Heart right ventricle (tissue), 16 donors: ENCODE measurements around the gene CACNA2D1. TPM values are rescaled to one million over a fixed set of nuclear protein-coding genes. Genes with fewer than 3 reads are reported as not detected.

Experiments used
- ATAC-seq, 8 donors: fragments of 200-7000 bp; cut with Tn5 transposase; one replicate each; pipeline ENCODE4 v1.9.1; 2020; ENCODE audit warnings: mild to moderate bottlenecking in 8 of 8, moderate library complexity in 8 of 8, moderate number of reproducible peaks in 1 of 8
- DNase-seq, 2 donors: peaks; one replicate each; pipeline ENCODE4 v3.0.0-alpha.2; 2020
- H3K27ac ChIP-seq, 10 donors: fragments of 200-600 bp; sonication (generic) in 2 of 10; one replicate each; pipeline versions ENCODE4 v1.5.0 to v1.8.0; 2020 to 2022; ENCODE audit warnings: mild to moderate bottlenecking in 3 of 10
- H3K27me3 ChIP-seq, 7 donors: fragments of 200-600 bp; one replicate each; pipeline ENCODE4 v1.8.0; 2021 to 2022; ENCODE audit warnings: mild to moderate bottlenecking in 2 of 7
- H3K36me3 ChIP-seq, 9 donors: fragments of 200-600 bp; sonication (generic) in 1 of 9; one replicate each; pipeline versions ENCODE4 v1.5.0 to v1.8.0; 2020 to 2022; ENCODE audit warnings: mild to moderate bottlenecking in 2 of 9
- H3K4me1 ChIP-seq, 9 donors: fragments of 200-600 bp; sonication (generic) in 1 of 9; one replicate each; pipeline versions ENCODE4 v1.5.0 to v1.8.0; 2020 to 2022; ENCODE audit warnings: mild to moderate bottlenecking in 4 of 9
- H3K4me3 ChIP-seq, 10 donors: fragments of 200-600 bp; sonication (generic) in 2 of 10; one replicate each; pipeline versions ENCODE4 v1.5.0 to v1.8.0; 2020 to 2022; ENCODE audit warnings: mild to moderate bottlenecking in 7 of 10, moderate library complexity in 2 of 10
- H3K9me3 ChIP-seq, 11 donors: fragments of 200-600 bp in 10 of 11; sonication (generic) in 2 of 11; one replicate each; pipeline versions ENCODE4 v1.5.0 to v1.8.0; 2013 to 2022; ENCODE audit warnings: mild to moderate bottlenecking in 2 of 11, control low read depth in 1 of 11, moderate library complexity in 1 of 11
- WGBS, 2 donors: extraction: QIAGEN DNeasy Blood & Tissue Kit; methylation state at CpG; one replicate each; pipeline ENCODE4 v1.1.7; 2013; ENCODE audit warnings: inconsistent platforms in 1 of 2; 5-methylcytosine and 5-hydroxymethylcytosine counted together
- intact Hi-C, 10 donors: fragments of 100-400 bp; cut with DNase I; formaldehyde crosslinking; loops; one replicate each; pipeline versions ENCODE4 v1.11.1 to v1.14.2; 2022
- polyA plus RNA-seq, 2 donors: library from polyadenylated mRNA; stranded (reverse); fragments of 200-250 nt; gene quantifications; one replicate each; pipeline ENCODE4 v1.2.3, GENCODE V29; 2013
- total RNA-seq, 10 donors: library from RNA; stranded (reverse); fragmentation: NEBNext Ultra II Directional in 3 of 10; extraction: Animal tissue kit (Norgen Biotek cat#: 25700) in 3 of 10; gene quantifications; one replicate each; pipeline versions ENCODE4 v1.2.1 to v1.2.4, GENCODE V29; 2021 to 2023
- TF ChIP-seq, protein P1 (sequence below), 9 donors: fragments of 200-600 bp; sonication (generic) in 2 of 9; IDR thresholded peaks; one replicate each; pipeline versions ENCODE4 v1.5.0 to v1.8.0; 2021 to 2022; ENCODE audit warnings: antibody characterized with exemption in 9 of 9, mild to moderate bottlenecking in 5 of 9, moderate library complexity in 1 of 9
- donor health status: Arrhythmogenic right ventricular cardiomyopathy.
- donor health status: ischemic (EF 13 %, LVEDD 7.1; RV severe dilation, severe dysfunction).
- donor health status: healthy with polysubstance abuse.
- donor health status: DM: no; HTN: yes; CAD: no.
- donor health status: DM: no; HTN: no; CAD: no.
- donor health status: ischemic (EF 25% LVEDD 6.9; RV normal size, moderate dysfunction).
- donor health status: ischemic (EF 25% LVEDD 5.7; RV mildly dilated, moderate dysfunction).
- donor health status: healthy.
- donor health status: DM: yes; HTN: yes; CAD: no.
- donor health status: Ischemic cardiomyopathy.
- donor health status: ischemic (EF 35%, LVEDD 5.7; RV mildly dilated, moderate dysfunction).
- donor health status: nonischemic (EF 11% LVEDD 7.7; RV severe dilation, severe dysfunction).
- donor health status: DM: yes; HTN: yes; CAD: no.
- donor health status: PGD.
- donor health status: ischemic (EF 29% LVEDD 5.4; RV normal size, mild dysfunction).
- donor health status: nonischemic (EF 23%, LVEDD 6.1; RV moderate dilation, normal function).

CACNA2D1 gene
- total and polyA plus RNA-seq, 12 donors: 7.0 to 131 (median 69.3) TPM

DNA sequence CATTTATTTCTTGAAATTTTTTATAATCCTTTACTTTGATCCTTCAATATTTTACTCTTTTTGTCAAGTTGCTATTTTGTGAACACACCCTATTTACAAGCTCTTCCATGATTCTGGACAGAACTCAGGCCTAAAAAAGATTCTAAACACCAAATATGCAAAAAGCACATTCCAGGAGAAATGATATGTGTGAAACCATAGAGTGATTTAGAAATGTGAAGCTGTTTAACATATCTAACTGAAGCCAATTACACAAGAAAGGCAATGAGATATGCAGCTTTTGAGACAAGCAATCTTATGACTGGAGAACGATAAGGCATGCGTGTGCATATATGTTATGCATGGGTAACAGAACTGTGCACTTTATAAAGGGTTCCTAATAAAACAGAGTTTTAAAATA is 243.0 kb downstream of the CACNA2D1 start:
- TF ChIP-seq, protein P1, sequence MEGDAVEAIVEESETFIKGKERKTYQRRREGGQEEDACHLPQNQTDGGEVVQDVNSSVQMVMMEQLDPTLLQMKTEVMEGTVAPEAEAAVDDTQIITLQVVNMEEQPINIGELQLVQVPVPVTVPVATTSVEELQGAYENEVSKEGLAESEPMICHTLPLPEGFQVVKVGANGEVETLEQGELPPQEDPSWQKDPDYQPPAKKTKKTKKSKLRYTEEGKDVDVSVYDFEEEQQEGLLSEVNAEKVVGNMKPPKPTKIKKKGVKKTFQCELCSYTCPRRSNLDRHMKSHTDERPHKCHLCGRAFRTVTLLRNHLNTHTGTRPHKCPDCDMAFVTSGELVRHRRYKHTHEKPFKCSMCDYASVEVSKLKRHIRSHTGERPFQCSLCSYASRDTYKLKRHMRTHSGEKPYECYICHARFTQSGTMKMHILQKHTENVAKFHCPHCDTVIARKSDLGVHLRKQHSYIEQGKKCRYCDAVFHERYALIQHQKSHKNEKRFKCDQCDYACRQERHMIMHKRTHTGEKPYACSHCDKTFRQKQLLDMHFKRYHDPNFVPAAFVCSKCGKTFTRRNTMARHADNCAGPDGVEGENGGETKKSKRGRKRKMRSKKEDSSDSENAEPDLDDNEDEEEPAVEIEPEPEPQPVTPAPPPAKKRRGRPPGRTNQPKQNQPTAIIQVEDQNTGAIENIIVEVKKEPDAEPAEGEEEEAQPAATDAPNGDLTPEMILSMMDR (IDR thresholded peaks at IDR 0.05): no peak
- WGBS, 2 donors: 91 to 93% methylated on average over 2 of the region's 2 CpGs

GRCh38 chr7:82194016-82194643 is 249.4 kb downstream of the CACNA2D1 start:
- H3K27ac ChIP-seq: no peak overlapping the region
- TF ChIP-seq, protein P1 (IDR thresholded peaks at IDR 0.05): no peak
- ATAC-seq: peak in 1 of 8 donors; percentile 71
- H3K9me3 ChIP-seq: no peaks in the 10 kb centered on the region
- no peak overlapping the region for H3K4me3 ChIP-seq
- peaks cover 0 to 28% (median 15%) of the 10 kb centered on the region in 9 donors for H3K4me1 ChIP-seq
- 38 to 51% methylated on average over 3 of the region's 3 CpGs for WGBS, 2 donors
- no peaks in the 10 kb centered on the region for H3K36me3 ChIP-seq
- intact Hi-C loops: no loop called here
- DNase-seq: no peak
- H3K27me3 ChIP-seq: no peaks in the 10 kb centered on the region

More for the DNA sequence above, 243.0 kb downstream of the CACNA2D1 start:
- ATAC-seq (no peak), DNase-seq (no peak)
- no peak overlapping the region for H3K27ac ChIP-seq
- H3K9me3 ChIP-seq: no peaks in the 10 kb centered on the region
- H3K4me1 ChIP-seq: peaks cover 0 to 5% (median 3%) of the 10 kb centered on the region in 9 donors
- no peaks in the 10 kb centered on the region for H3K36me3 ChIP-seq
- H3K27me3 ChIP-seq: no peaks in the 10 kb centered on the region
- intact Hi-C loops: no loop called here
- H3K4me3 ChIP-seq: no peak overlapping the region

DNA sequence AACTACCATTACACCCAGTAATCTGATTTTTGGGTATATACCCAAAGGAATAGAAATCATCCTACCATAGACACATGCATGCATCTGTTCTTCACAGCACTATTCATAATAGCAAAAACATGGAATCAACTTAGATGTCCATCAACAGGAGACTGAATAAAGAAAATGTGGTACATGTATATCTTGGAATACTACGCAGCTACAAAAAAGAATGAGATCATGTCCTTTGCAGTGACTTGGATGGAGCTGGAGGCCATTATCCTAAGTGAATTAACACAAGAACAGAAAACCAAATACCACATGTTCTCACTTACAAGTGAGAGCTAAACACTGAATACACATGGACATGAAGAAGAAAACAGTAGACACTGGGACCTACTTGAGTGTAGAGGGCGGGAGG is 254.9 kb downstream of the CACNA2D1 start:
- intact Hi-C loops: no loop called here
- Histone ChIP-seq H3K4me1 (peaks cover 0 to 16% (median 5%) of the 10 kb centered on the region in 9 donors), H3K36me3 (no peaks in the 10 kb centered on the region), H3K27me3 (no peaks in the 10 kb centered on the region), H3K9me3 (peaks cover 0 to 8% (median 0%) of the 10 kb centered on the region in 11 donors), H3K27ac (no peak overlapping the region), H3K4me3 (no peak overlapping the region)
- ATAC-seq (no peak), DNase-seq (no peak)
- WGBS, 2 donors: 91 to 92% methylated on average over 2 of the region's 2 CpGs
- TF ChIP-seq, protein P1 (IDR thresholded peaks at IDR 0.05): no peak

DNA sequence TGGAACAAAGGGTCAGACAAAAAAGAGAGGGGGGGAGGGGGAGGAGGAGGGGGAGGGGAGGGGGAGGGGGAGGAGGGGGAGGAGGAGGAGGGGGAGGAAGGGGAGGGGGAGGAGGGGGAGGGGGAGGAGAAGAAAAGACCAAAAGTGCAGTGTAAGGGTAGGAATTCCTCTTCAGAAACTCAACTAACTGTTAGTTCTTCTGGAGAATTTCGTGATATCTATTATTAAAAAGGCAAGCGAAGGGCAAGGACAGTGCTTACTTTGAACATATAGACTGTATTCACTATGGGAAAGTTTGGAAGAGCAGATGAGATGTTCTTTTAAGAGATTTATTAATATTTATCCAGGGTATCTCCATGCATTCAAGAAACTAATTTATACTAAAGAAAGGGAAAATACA is 258.1 kb downstream of the CACNA2D1 start:
- ATAC-seq: no peak
- no peak overlapping the region for H3K27ac ChIP-seq
- no peak for DNase-seq
- H3K27me3 ChIP-seq: no peaks in the 10 kb centered on the region
- 97 to 100% methylated on average over 2 of the region's 2 CpGs for WGBS, 2 donors
- H3K4me3 ChIP-seq: no peak overlapping the region
- TF ChIP-seq, protein P1 (IDR thresholded peaks at IDR 0.05): no peak
- H3K4me1 ChIP-seq: no peaks in the 10 kb centered on the region
- H3K9me3 ChIP-seq: peaks cover 0 to 8% (median 0%) of the 10 kb centered on the region in 11 donors
- no peaks in the 10 kb centered on the region for H3K36me3 ChIP-seq
- intact Hi-C loops: no loop called here
